Spleen (tissue), 11 donors: Measurements from ENCODE around the gene HOXC5. TPM values are rescaled to one million over a fixed set of nuclear protein-coding genes. Genes with fewer than 3 reads are reported as not detected.

ENCODE experiments used
- DNase-seq: peaks from one replicate; pipeline ENCODE4 v3.0.0-alpha.2; 2020
- H3K27ac ChIP-seq, 8 donors: fragments of 200-600 bp; sonication (generic) in 7 of 8; 1 replicate in 4 of 8; 2 replicates in 4 of 8; pipeline versions ENCODE4 v1.5.0 to v1.8.0; 2016 to 2021; ENCODE audit warnings: inconsistent platforms in 4 of 8, mild to moderate bottlenecking in 4 of 8, moderate library complexity in 1 of 8
- H3K27me3 ChIP-seq, 7 donors: fragments of 200-600 bp; sonication (generic) in 6 of 7; replicated peaks in 1 of 7; 1 replicate in 4 of 7; 2 replicates in 3 of 7; pipeline versions ENCODE4 v1.5.0 to v1.8.0; 2016 to 2021; ENCODE audit warnings: inconsistent platforms in 3 of 7, mild to moderate bottlenecking in 1 of 7
- H3K36me3 ChIP-seq, 6 donors: fragments of 200-600 bp; sonication (generic) in 5 of 6; 1 replicate in 4 of 6; 2 replicates in 2 of 6; pipeline versions ENCODE4 v1.5.0 to v1.8.0; 2016 to 2021; ENCODE audit warnings: inconsistent platforms in 2 of 6
- H3K4me1 ChIP-seq, 6 donors: fragments of 200-600 bp; sonication (generic) in 5 of 6; 1 replicate in 3 of 6; 2 replicates in 3 of 6; pipeline versions ENCODE4 v1.5.0 to v1.8.0; 2016 to 2021; ENCODE audit warnings: inconsistent platforms in 3 of 6
- H3K4me3 ChIP-seq, 8 donors: fragments of 200-600 bp; sonication (generic) in 7 of 8; 1 replicate in 4 of 8; 2 replicates in 4 of 8; pipeline versions ENCODE4 v1.5.0 to v1.8.0; 2016 to 2021; ENCODE audit warnings: inconsistent platforms in 4 of 8, mild to moderate bottlenecking in 4 of 8, moderate library complexity in 2 of 8
- H3K9me3 ChIP-seq, 8 donors: fragments of 200-600 bp; sonication (generic) in 7 of 8; 1 replicate in 4 of 8; 2 replicates in 4 of 8; pipeline versions ENCODE4 v1.5.0 to v1.8.0; 2016 to 2021; ENCODE audit warnings: inconsistent platforms in 4 of 8
- POLR2A ChIP-seq, 3 donors: fragments of 450-650 bp; IDR thresholded peaks; one replicate each; pipeline ENCODE4 v1.5.1; 2017; ENCODE audit warnings: antibody characterized with exemption in 3 of 3, mild to moderate bottlenecking in 1 of 3
- POLR2AphosphoS5 ChIP-seq, 3 donors: sonication (generic); formaldehyde crosslinking; IDR thresholded peaks; one replicate each; pipeline ENCODE4 v1.5.1; 2017; ENCODE audit warnings: antibody characterized with exemption in 3 of 3
- WGBS, 5 donors: extraction: QIAGEN DNeasy Blood & Tissue Kit in 3 of 5; methylation state at CpG; one replicate each; pipeline versions ENCODE4 v1.1.5 to v1.1.7; 2013 to 2018; 5-methylcytosine and 5-hydroxymethylcytosine counted together
- intact Hi-C: fragments of 100-400 bp; cut with DNase I; formaldehyde crosslinking; loops from one replicate; pipeline ENCODE4 v1.15.0; 2023; ENCODE audit warnings: low total_unique reads
- polyA plus RNA-seq, 3 donors: library from polyadenylated mRNA; stranded (reverse); fragments of 200-250 nt; gene quantifications; one replicate each; pipeline ENCODE4 v1.2.1, GENCODE V29; 2013
- total RNA-seq, 7 donors: library from RNA; depleted of rRNA in 3 of 7; stranded (reverse); fragments of >200 nt in 3 of 7; fragmentation: NEBNext Ultra II Directional in 4 of 7; extraction: Animal tissue kit (Norgen Biotek cat#: 25700) in 4 of 7; gene quantifications; one replicate each; pipeline versions ENCODE4 v1.1.0 to v1.2.1, GENCODE V29; 2016 to 2021
- TF ChIP-seq, protein P1 (sequence below), 11 experiments: fragments of 200-600 bp in 7 of 11; fragments of 450-650 bp in 4 of 11; sonication (generic) in 4 of 11; IDR thresholded peaks in 8 of 11; conservative IDR thresholded peaks in 3 of 11; 1 replicate in 7 of 11; 2 replicates in 4 of 11; pipeline versions ENCODE4 v1.4.0 to v1.8.0; 2016 to 2021; ENCODE audit warnings: antibody characterized with exemption in 11 of 11, inconsistent platforms in 4 of 11, mild to moderate bottlenecking in 1 of 11
- donor health status: healthy with polysubstance abuse.
- donor health status: DM: no; HTN: no; CAD: no; lungs with moderate emphysema.
- donor health status: DM: no; HTN: no; CAD: no.
- donor health status: Bipolar disorder and iron deficiency.
- donor health status: healthy.
- donor health status: DM: no; HTN: no; CAD: no.
- donor health status: DM: yes; HTN: yes; CAD: no.

Gene HOXC5
- total and polyA plus RNA-seq, 10 donors = 0.06 TPM; not detected in 9

DNA sequence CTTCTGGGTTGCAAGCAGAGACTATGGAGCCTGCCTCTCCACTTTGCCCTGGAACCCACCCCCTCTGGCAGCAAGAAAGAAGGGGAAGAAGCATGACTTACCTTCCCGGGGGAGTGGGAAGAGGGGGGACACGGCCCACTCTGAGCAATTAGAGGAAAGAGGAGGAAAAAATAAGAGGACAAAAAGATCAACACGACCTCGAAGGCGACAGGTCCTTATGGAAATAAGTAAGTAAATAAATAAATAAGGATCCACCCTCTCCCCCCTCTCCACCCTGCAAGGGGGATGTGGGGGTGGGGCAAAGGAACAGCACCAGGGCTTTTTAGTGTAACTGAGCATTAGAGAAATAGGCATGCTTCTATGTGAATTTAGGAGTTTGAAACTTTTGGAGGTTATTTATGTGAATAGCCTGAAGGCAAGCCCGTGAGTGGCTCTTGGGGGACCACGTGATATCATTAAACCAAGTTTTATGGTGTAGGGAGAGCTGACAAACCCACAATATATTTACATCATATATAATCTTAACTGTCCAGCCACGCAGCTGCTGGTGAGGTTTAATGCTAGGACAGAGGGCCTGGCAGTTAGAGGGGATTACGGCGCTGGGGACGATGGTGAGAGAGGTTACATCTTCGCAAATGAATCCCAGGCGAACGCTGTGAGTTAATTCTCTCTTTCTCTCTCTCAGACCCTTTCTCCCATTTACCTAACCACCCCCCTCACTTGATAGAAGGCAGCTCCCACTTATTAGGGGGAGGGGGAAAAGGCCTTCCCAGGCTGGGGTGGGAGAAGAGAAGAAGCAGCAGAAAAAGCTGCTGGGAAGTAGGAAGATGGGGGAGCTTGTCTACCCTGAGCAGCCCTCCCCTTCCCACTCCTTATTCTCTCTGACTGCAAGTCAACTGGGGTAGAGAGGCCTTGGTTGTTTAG lies 4.8 kb downstream of the HOXC5 start:
- Histone ChIP-seq H3K9me3 (peaks cover 0 to 8% (median 4%) of the 10 kb centered on the region in 8 donors), H3K36me3 (no peaks in the 10 kb centered on the region), H3K27me3 (peaks cover 3 to 100% (median 85%) of the 10 kb centered on the region in 7 donors), H3K4me1 (peaks cover 5 to 24% (median 21%) of the 10 kb centered on the region in 6 donors), H3K4me3 (no peak overlapping the region), H3K27ac (no peak overlapping the region)
- TF ChIP-seq, protein P1, sequence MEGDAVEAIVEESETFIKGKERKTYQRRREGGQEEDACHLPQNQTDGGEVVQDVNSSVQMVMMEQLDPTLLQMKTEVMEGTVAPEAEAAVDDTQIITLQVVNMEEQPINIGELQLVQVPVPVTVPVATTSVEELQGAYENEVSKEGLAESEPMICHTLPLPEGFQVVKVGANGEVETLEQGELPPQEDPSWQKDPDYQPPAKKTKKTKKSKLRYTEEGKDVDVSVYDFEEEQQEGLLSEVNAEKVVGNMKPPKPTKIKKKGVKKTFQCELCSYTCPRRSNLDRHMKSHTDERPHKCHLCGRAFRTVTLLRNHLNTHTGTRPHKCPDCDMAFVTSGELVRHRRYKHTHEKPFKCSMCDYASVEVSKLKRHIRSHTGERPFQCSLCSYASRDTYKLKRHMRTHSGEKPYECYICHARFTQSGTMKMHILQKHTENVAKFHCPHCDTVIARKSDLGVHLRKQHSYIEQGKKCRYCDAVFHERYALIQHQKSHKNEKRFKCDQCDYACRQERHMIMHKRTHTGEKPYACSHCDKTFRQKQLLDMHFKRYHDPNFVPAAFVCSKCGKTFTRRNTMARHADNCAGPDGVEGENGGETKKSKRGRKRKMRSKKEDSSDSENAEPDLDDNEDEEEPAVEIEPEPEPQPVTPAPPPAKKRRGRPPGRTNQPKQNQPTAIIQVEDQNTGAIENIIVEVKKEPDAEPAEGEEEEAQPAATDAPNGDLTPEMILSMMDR (IDR thresholded peaks at IDR 0.05 in 8 of 11, conservative IDR thresholded peaks at IDR 0.05 in 3 of 11) = no peak
- TF ChIP-seq POLR2A (IDR thresholded peaks at IDR 0.05) (no peak), POLR2AphosphoS5 (IDR thresholded peaks at IDR 0.05) (no peak)
- DNase-seq = no peak
- intact Hi-C loops = no loop called here
- 40 to 55% (median 50%) methylated on average over 14 of the region's 14 CpGs for WGBS, 5 donors

DNA sequence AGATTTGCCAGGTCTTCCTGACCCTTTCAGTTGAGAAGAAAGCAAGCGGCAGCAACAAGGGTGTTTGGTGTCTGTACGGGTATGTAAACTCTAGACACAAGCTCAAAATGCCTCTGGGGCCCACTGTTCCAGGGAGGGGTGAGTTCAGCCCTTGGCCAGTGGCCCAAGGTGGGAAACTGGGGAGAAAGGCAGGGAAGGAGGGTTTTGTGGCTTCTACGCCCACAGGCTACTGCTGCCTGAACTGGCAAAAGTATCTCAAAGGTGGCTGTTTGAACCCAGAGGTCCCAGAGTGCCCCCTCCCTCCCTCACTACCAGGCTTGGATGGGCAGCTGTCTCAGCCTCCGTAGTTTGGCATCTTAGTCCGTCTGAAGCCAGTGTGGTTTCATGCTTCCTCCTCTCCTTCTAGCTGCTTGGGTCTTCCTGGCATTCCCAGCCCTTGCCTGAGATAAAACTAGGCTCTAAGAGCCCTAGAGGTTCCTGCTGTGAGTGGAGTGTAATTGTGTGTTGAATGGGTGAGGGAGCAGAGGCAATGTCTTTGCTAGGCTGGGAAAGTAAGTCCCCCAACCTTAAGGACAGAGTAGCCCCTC lies 5.5 kb downstream of the HOXC5 start:
- no peak for DNase-seq
- TF ChIP-seq, protein P1 (IDR thresholded peaks at IDR 0.05 in 8 of 11, conservative IDR thresholded peaks at IDR 0.05 in 3 of 11) = no peak
- TF ChIP-seq POLR2AphosphoS5 (IDR thresholded peaks at IDR 0.05) = no peak
- Histone ChIP-seq H3K27ac (no peak overlapping the region), H3K9me3 (no peaks in the 10 kb centered on the region), H3K27me3 (peaks cover 0 to 100% (median 77%) of the 10 kb centered on the region in 7 donors), H3K36me3 (no peaks in the 10 kb centered on the region), H3K4me3 (no peak overlapping the region), H3K4me1 (peaks cover 5 to 16% (median 14%) of the 10 kb centered on the region in 6 donors)
- 49 to 67% (median 61%) methylated on average over 5 of the region's 5 CpGs for WGBS, 5 donors
- intact Hi-C loops = no loop called here

DNA sequence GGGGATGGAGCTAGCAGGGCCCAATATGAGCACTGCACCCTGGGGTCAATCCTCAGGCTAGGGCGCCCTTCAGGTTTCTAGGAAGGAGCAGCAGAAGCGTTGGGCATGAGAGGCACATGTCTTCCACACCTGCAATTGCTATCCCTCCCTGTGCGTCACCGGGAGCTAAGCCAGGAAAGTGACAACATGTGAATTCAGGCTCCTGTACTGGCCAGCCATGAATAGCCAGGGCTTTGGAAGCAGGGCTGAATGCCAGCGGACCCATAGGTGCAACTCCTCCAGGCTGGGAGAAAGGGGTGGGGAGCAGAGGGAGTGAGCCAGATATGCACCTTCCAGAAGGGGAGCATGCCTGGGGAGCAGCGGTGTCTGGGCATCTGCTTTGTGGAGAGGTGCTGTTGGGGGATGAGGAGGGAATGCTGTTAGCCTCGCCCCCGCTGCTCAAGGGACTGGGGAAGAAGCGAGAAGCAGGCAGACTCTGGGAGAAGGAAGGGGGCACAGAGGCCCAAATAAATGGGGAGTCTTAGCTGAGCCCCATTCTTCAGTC lies 6.1 kb downstream of the HOXC5 start:
- 44 to 61% (median 55%) methylated on average over 8 to 9 of the region's 9 CpGs for WGBS, 5 donors
- intact Hi-C loops = no loop called here
- TF ChIP-seq POLR2A (IDR thresholded peaks at IDR 0.05) = no peak
- TF ChIP-seq POLR2AphosphoS5 (IDR thresholded peaks at IDR 0.05) = no peak
- TF ChIP-seq, protein P1 (IDR thresholded peaks at IDR 0.05 in 8 of 11, conservative IDR thresholded peaks at IDR 0.05 in 3 of 11) = no peak
- no peaks in the 10 kb centered on the region for H3K9me3 ChIP-seq
- peaks cover 0 to 100% (median 71%) of the 10 kb centered on the region in 7 donors for H3K27me3 ChIP-seq
- peaks cover 2 to 10% (median 8%) of the 10 kb centered on the region in 6 donors for H3K4me1 ChIP-seq
- H3K4me3 ChIP-seq = no peak overlapping the region
- no peaks in the 10 kb centered on the region for H3K36me3 ChIP-seq
- no peak for DNase-seq
- no peak overlapping the region for H3K27ac ChIP-seq
